Progenitor cell of endocrine pancreas (in vitro differentiated cells): ENCODE data around the gene DHX8. TPM values are rescaled to one million over a fixed set of nuclear protein-coding genes. Genes with fewer than 3 reads are reported as not detected.

Experiments
- DNase-seq: peaks from one replicate; pipeline ENCODE4 v3.0.0; 2021; ENCODE audit warnings: low spot score; ENCODE audit not compliant: unreplicated experiment
- H3K27ac Mint-ChIP-seq: 2 replicates; pipeline ENCODE4 v1.8.0; 2021; ENCODE audit warnings: mild to moderate bottlenecking, moderate library complexity, mixed read lengths
- H3K27me3 Mint-ChIP-seq: 2 replicates; pipeline ENCODE4 v1.8.0; 2021; ENCODE audit warnings: mixed read lengths
- H3K36me3 Mint-ChIP-seq: 2 replicates; pipeline ENCODE4 v1.8.0; 2022; ENCODE audit warnings: mixed read lengths; ENCODE audit not compliant: insufficient read depth
- H3K4me1 Mint-ChIP-seq: 2 replicates; pipeline ENCODE4 v1.8.0; 2021; ENCODE audit warnings: low read depth, mixed read lengths
- H3K4me3 Mint-ChIP-seq: 2 replicates; pipeline ENCODE4 v1.8.0; 2021; ENCODE audit warnings: low read depth, mild to moderate bottlenecking, moderate library complexity, mixed read lengths
- H3K9me3 Mint-ChIP-seq: 2 replicates; pipeline ENCODE4 v1.8.0; 2021; ENCODE audit warnings: low read depth, mixed read lengths
- CTCF ChIP-seq: fragments of 200-600 bp; sonication (generic); IDR thresholded peaks from one replicate; pipeline ENCODE4 v1.5.0; 2021; ENCODE audit warnings: antibody characterized with exemption, mild to moderate bottlenecking; ENCODE audit not compliant: unreplicated experiment
- total RNA-seq: library from RNA; stranded (reverse); gene quantifications from 2 replicates; pipeline ENCODE4 v1.2.1, GENCODE V29; 2021

DHX8 gene
- total RNA-seq, 1 donor from 2014 or later = 55.2 TPM

- no peaks in the 10 kb centered on the region for H3K27me3 Mint-ChIP-seq
- no peak overlapping the region for H3K4me3 Mint-ChIP-seq
- no peak for TF ChIP-seq CTCF
- no peaks in the 10 kb centered on the region for H3K9me3 Mint-ChIP-seq
- no peak overlapping the region for H3K27ac Mint-ChIP-seq
- DNase-seq = no peak
- no peaks in the 10 kb centered on the region for H3K36me3 Mint-ChIP-seq
- H3K4me1 Mint-ChIP-seq = peaks cover 9% of the 10 kb centered on the region
These were observed 20.5 kb upstream of the DHX8 start for GRCh38 chr17:43463241-43463640.

GRCh38 chr17:43464046-43464445 lies 19.7 kb upstream of the DHX8 start:
- no peaks in the 10 kb centered on the region for H3K9me3 Mint-ChIP-seq
- DNase-seq = no peak
- TF ChIP-seq CTCF = no peak
- peaks cover 5% of the 10 kb centered on the region for H3K4me1 Mint-ChIP-seq
- no peak overlapping the region for H3K4me3 Mint-ChIP-seq
- no peaks in the 10 kb centered on the region for H3K36me3 Mint-ChIP-seq
- H3K27me3 Mint-ChIP-seq = no peaks in the 10 kb centered on the region
- no peak overlapping the region for H3K27ac Mint-ChIP-seq

- DNase-seq = no peak
- Mint-ChIP-seq H3K36me3 (no peaks in the 10 kb centered on the region), H3K4me1 (peaks cover 5% of the 10 kb centered on the region), H3K4me3 (no peak overlapping the region), H3K9me3 (no peaks in the 10 kb centered on the region), H3K27me3 (no peaks in the 10 kb centered on the region), H3K27ac (no peak overlapping the region)
- no peak for TF ChIP-seq CTCF
These were observed 18.7 kb upstream of the DHX8 start for GRCh38 chr17:43465049-43465448.

GRCh38 chr17:43467981-43468581 lies 15.7 kb upstream of the DHX8 start:
- no peak for TF ChIP-seq CTCF
- Mint-ChIP-seq H3K36me3 (no peaks in the 10 kb centered on the region), H3K27me3 (peaks cover 2% of the 10 kb centered on the region), H3K4me3 (no peak overlapping the region), H3K4me1 (peaks cover 5% of the 10 kb centered on the region), H3K9me3 (no peaks in the 10 kb centered on the region), H3K27ac (no peak overlapping the region)
- DNase-seq = no peak

- Mint-ChIP-seq H3K27ac (no peak overlapping the region), H3K9me3 (no peaks in the 10 kb centered on the region), H3K4me1 (peaks cover 5% of the 10 kb centered on the region), H3K36me3 (no peaks in the 10 kb centered on the region), H3K4me3 (no peak overlapping the region), H3K27me3 (peaks cover 2% of the 10 kb centered on the region)
- no peak for DNase-seq
- no peak for TF ChIP-seq CTCF
These were observed 15.1 kb upstream of the DHX8 start for GRCh38 chr17:43468691-43469139.
